Measurements from ENCODE around the gene MCAT. TPM values are rescaled to one million over a fixed set of nuclear protein-coding genes. Genes with fewer than 3 reads are reported as not detected.

Gene MCAT
- total RNA-seq, 3 donors from 2014 or later, result 33.5 to 39.0 (median 36.1) TPM

DNA sequence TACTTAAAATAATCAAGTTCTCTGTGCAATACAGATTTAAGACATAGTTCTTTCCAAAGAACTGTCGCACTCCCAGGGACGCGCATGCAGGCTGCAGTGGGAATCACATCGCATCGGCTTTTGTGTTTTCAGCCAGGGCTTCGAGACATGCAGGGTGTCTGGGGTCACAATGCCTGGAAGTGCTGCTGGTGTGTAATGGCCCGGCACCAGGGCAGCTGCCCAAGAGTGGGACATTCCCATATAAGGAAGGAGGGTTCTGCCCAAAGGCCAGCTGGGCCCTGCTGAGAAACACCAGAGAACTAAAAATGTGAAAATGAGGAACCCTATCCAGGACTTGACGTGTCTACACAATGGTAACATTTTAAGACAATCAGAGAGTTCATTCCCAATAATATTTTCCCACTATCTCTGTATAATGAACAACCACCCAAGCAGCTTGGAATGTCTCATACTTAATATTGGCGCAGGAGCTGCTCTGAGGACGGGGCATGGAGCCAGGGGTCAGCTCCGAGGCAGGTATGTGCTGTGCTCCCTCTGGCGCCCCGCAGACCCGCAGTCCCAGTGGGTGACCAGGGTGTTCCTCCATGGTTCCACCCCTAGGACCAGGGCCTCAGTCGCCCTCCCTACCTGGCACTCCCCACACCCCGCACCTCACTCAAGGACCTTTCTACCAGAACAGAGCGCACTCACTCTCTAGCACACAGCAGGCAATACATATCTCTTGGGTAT is 11.3 kb downstream of the MCAT start:
- ATAC-seq, result no peak
- Mint-ChIP-seq H3K36me3 (ENCODE audit: insufficient read depth) (peaks cover 16% of the 10 kb centered on the region), H3K4me3 (no peak overlapping the region), H3K9me3 (no peaks in the 10 kb centered on the region), H3K4me1 (ENCODE audit: low read depth) (peaks cover 2% of the 10 kb centered on the region), H3K27me3 (ENCODE audit: low read depth) (no peaks in the 10 kb centered on the region)
- DNase-seq, result no peak

GRCh38 chr22:43129426-43130425 is 13.5 kb downstream of the MCAT start:
- H3K9me3 Mint-ChIP-seq, result no peaks in the 10 kb centered on the region
- H3K4me3 Mint-ChIP-seq, result no peak overlapping the region
- ATAC-seq (no peak), DNase-seq (no peak)
- peaks cover 2% of the 10 kb centered on the region for H3K4me1 Mint-ChIP-seq (ENCODE audit: low read depth)
- no peaks in the 10 kb centered on the region for H3K27me3 Mint-ChIP-seq (ENCODE audit: low read depth)
- peaks cover 4% of the 10 kb centered on the region for H3K36me3 Mint-ChIP-seq (ENCODE audit: insufficient read depth)

GRCh38 chr22:43128928-43129424 is 14.2 kb downstream of the MCAT start:
- Mint-ChIP-seq H3K36me3 (ENCODE audit: insufficient read depth) (peaks cover 4% of the 10 kb centered on the region), H3K9me3 (no peaks in the 10 kb centered on the region), H3K27me3 (ENCODE audit: low read depth) (no peaks in the 10 kb centered on the region), H3K4me1 (ENCODE audit: low read depth) (peaks cover 2% of the 10 kb centered on the region), H3K4me3 (no peak overlapping the region)
- ATAC-seq (peak in 1 of 2 donors; percentile 32), DNase-seq (no peak)

- no peaks in the 10 kb centered on the region for H3K27me3 Mint-ChIP-seq (ENCODE audit: low read depth)
- peaks cover under 1% of the 10 kb centered on the region for H3K36me3 Mint-ChIP-seq (ENCODE audit: insufficient read depth)
- peaks cover 2% of the 10 kb centered on the region for H3K4me1 Mint-ChIP-seq (ENCODE audit: low read depth)
- DNase-seq, result no peak
- H3K4me3 Mint-ChIP-seq, result no peak overlapping the region
- no peak for ATAC-seq
- H3K9me3 Mint-ChIP-seq, result no peaks in the 10 kb centered on the region
These were observed 15.1 kb downstream of the MCAT start for GRCh38 chr22:43128116-43128515.

GRCh38 chr22:43127166-43127908 is 15.9 kb downstream of the MCAT start:
- ATAC-seq (no peak), DNase-seq (no peak)
- Mint-ChIP-seq H3K4me1 (ENCODE audit: low read depth) (peaks cover 2% of the 10 kb centered on the region), H3K4me3 (no peak overlapping the region), H3K27me3 (ENCODE audit: low read depth) (no peaks in the 10 kb centered on the region), H3K9me3 (no peaks in the 10 kb centered on the region), H3K36me3 (ENCODE audit: insufficient read depth) (no peaks in the 10 kb centered on the region)

DNA sequence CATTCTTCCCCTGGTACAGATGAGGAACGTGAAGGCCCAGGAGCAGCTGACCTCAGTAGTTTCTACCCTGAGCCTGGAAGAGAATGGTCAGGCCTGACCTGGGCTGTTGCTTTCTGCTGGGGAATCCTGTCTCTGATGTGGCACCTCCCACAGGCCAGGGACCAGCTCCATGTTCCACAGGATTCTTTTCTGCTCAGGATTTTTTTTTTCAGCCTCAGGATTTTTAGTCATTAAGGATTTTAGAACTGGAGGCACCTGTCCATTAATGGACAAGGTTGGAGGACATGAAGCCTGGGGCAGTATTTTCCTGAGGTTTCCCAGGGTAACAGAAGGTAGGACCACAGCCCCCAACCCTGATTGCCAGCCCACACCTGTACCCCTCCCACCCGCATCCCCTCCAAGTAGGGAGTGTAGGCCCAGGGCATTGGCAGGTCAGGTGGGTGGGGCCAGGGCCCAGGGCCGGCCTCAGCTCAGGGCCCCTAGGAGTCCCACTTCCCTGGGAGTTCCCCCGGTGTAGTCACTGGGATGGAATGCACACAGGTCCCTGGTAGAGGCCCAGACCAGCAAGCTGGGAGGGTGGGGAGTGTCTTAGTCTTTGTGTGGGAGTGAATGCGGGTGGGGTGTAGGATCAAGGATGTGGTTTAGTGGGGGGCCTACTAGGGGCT is 16.6 kb downstream of the MCAT start:
- Mint-ChIP-seq H3K4me1 (ENCODE audit: low read depth) (peaks cover 2% of the 10 kb centered on the region), H3K4me3 (no peak overlapping the region), H3K27me3 (ENCODE audit: low read depth) (no peaks in the 10 kb centered on the region), H3K36me3 (ENCODE audit: insufficient read depth) (no peaks in the 10 kb centered on the region), H3K9me3 (no peaks in the 10 kb centered on the region)
- ATAC-seq, result no peak
- DNase-seq, result no peak

GRCh38 chr22:43118953-43119458 is 24.2 kb downstream of the MCAT start:
- DNase-seq (no peak), ATAC-seq (no peak)
- H3K4me1 Mint-ChIP-seq (ENCODE audit: low read depth), result peaks cover 5% of the 10 kb centered on the region
- H3K4me3 Mint-ChIP-seq, result no peak overlapping the region
- no peaks in the 10 kb centered on the region for H3K27me3 Mint-ChIP-seq (ENCODE audit: low read depth)
- no peaks in the 10 kb centered on the region for H3K9me3 Mint-ChIP-seq
- no peaks in the 10 kb centered on the region for H3K36me3 Mint-ChIP-seq (ENCODE audit: insufficient read depth)

DNA sequence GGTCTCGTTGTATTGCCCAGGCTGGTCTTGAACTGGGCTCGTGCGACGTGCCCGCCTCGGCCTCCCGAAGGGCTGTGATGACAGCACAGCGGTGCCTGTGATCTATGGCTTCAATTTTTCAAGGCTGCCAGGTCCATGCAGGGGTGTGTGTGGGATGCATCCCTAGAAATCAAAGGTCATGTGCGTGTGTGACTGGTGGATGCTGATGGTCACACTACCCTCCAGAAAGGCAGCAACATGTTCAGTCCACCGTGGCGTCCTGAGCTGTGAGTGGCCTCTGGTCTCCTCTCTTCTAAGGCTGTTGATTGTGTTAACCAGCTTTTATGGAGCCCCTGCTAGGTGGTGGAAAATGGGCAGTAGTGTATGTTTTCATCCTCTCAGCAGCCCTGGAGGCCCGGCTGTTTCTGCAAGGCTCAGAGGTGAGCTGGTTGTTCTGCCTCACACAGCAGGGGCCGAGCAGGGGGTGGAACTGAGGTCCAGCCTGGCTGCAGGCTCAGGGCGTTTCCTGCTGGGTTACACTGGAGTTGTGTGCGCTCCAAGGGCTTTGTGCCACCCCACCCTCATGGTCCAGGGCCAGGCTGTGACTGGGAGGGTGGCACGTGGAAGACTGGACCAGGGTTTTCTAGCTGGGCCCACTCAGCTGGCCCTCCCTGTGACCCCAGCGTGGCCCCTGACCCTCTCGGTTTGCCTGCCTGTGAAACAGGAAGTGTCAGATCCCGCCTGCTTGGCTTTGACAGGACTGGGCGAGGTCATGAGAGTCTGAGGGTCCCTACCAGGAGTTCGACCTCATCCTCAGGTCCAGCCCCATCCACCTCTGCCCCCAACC is 25.0 kb downstream of the MCAT start:
- Mint-ChIP-seq H3K36me3 (ENCODE audit: insufficient read depth) (no peaks in the 10 kb centered on the region), H3K4me3 (no peak overlapping the region), H3K27me3 (ENCODE audit: low read depth) (no peaks in the 10 kb centered on the region), H3K9me3 (no peaks in the 10 kb centered on the region), H3K4me1 (ENCODE audit: low read depth) (peaks cover 5% of the 10 kb centered on the region)
- ATAC-seq (no peak), DNase-seq (no peak)

DNA sequence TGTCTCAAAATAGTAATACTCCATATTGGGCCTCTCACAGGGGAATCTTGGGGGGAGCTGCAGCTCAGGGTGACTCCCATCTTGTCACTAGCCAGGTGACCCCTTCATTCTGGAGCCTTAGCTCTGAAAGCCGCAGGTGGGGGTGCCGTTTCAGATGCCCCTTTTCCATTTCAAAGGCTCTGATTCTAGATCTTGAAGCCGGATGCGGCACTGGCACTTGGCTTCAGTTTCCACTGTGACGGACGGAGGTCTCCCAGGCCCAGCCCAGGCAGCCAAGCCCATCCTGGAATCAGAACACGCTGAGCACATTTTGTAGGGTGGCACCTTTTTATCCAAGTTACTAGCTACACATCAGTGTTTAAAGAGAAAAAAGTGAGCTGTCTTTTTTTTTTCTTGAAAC is 26.3 kb downstream of the MCAT start:
- no peak for DNase-seq
- no peak for ATAC-seq

DNA sequence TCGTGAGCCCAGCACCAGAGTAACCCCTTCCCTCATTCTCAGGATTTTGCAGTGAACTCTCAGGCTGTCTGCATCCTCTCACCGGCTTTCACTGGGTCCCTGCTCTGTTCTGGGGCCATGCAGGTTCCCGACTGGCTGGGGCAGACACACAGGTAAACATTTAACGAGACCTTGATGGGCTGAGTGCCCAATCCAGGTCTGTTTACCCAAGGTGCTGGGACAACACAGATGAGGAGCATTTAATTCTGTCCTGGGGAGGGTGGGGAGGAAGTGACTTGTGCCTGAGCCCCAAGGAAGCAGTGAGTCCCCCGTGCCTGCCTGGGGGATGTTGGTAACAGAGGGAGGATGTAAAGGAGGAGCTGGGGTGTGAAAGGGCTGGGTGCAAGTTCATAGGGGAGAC is 28.2 kb downstream of the MCAT start:
- Mint-ChIP-seq H3K36me3 (ENCODE audit: insufficient read depth) (no peaks in the 10 kb centered on the region), H3K9me3 (no peaks in the 10 kb centered on the region), H3K4me3 (no peak overlapping the region), H3K27me3 (ENCODE audit: low read depth) (no peaks in the 10 kb centered on the region), H3K4me1 (ENCODE audit: low read depth) (peaks cover 11% of the 10 kb centered on the region)
- no peak for ATAC-seq
- DNase-seq, result no peak

More for the DNA sequence above, 26.3 kb downstream of the MCAT start:
- H3K4me3 Mint-ChIP-seq, result no peak overlapping the region
- no peaks in the 10 kb centered on the region for H3K9me3 Mint-ChIP-seq
- no peaks in the 10 kb centered on the region for H3K27me3 Mint-ChIP-seq (ENCODE audit: low read depth)
- peaks cover 5% of the 10 kb centered on the region for H3K4me1 Mint-ChIP-seq (ENCODE audit: low read depth)
- no peaks in the 10 kb centered on the region for H3K36me3 Mint-ChIP-seq (ENCODE audit: insufficient read depth)

- no peak overlapping the region for H3K4me3 Mint-ChIP-seq
- H3K36me3 Mint-ChIP-seq (ENCODE audit: insufficient read depth), result no peaks in the 10 kb centered on the region
- DNase-seq, result no peak
- ATAC-seq, result no peak
- H3K4me1 Mint-ChIP-seq (ENCODE audit: low read depth), result peaks cover 7% of the 10 kb centered on the region
- H3K27me3 Mint-ChIP-seq (ENCODE audit: low read depth), result no peaks in the 10 kb centered on the region
- no peaks in the 10 kb centered on the region for H3K9me3 Mint-ChIP-seq
These were observed 29.5 kb downstream of the MCAT start for GRCh38 chr22:43113526-43114251.

GRCh38 chr22:43110927-43111623 is 32.1 kb downstream of the MCAT start:
- Mint-ChIP-seq H3K4me1 (ENCODE audit: low read depth) (peaks cover 7% of the 10 kb centered on the region), H3K4me3 (peak overlapping the region; percentile 68), H3K36me3 (ENCODE audit: insufficient read depth) (no peaks in the 10 kb centered on the region), H3K9me3 (no peaks in the 10 kb centered on the region), H3K27me3 (ENCODE audit: low read depth) (no peaks in the 10 kb centered on the region)
- DNase-seq (peak; percentile 50), ATAC-seq (peak; percentile 79 to 81)

Data from activated T-cell treated with anti-CD3 and anti-CD28 coated beads, Interleukin-2, amount 50 U/mL, for 4 hours (primary cell).